PFSK-1 (cell line): ENCODE measurements around the gene SPOCD1.

Experiments used
- FOXP2 ChIP-seq: optimal IDR thresholded peaks from 2 replicates; pipeline ENCODE3; 2011; ENCODE audit warnings: borderline replicate concordance, control low read depth, inconsistent platforms; ENCODE audit not compliant: insufficient read depth; ENCODE audit errors: extremely low read length, extremely low read depth
- POLR2AphosphoS5 ChIP-seq: IDR thresholded peaks from 2 replicates; pipeline ENCODE4 v1.6.1; 2012; ENCODE audit warnings: low read depth, mild to moderate bottlenecking, control low read depth, low read length, moderate library complexity
- SIN3A ChIP-seq: IDR thresholded peaks from 2 replicates; pipeline ENCODE4 v1.6.1; 2012; ENCODE audit warnings: mild to moderate bottlenecking, low read length, moderate library complexity, borderline replicate concordance; ENCODE audit not compliant: insufficient read depth
- TAF1 ChIP-seq: IDR thresholded peaks from 2 replicates; pipeline ENCODE4 v1.6.1; 2012; ENCODE audit warnings: low read length, control low read depth, borderline replicate concordance; ENCODE audit not compliant: insufficient read depth
- TF ChIP-seq, protein P1 (sequence below), 2 experiments: IDR thresholded peaks; 2 replicates each; pipeline versions ENCODE4 v1.6.1 to v1.8.0; 2011 to 2012; ENCODE audit warnings: low read depth in 2 of 2, low read length in 2 of 2, control low read depth in 1 of 2, inconsistent platforms in 1 of 2, mild to moderate bottlenecking in 1 of 2, moderate library complexity in 1 of 2; ENCODE audit not compliant: insufficient read depth in 1 of 2

Gene SPOCD1

DNA sequence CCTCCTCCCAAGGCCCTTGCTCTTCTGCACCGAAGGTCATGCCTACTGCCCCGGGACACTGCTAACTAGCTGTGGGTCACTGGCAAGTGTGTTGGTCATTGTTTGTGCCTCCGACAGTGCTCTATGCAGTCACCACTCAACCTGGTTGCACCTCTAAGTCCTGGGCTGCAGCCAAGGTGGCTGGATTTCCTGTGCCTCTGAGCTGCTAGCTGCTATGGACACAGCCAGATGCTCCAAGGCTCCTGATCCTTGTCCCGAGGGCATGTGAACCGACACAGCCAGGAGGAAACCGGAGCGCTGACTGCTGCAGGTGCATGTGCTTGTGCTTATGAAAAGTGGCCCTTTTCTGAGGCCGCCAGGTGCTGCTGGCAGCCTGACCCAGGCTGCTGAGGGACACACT, 14.7 kb upstream of the SPOCD1 start:
- TF ChIP-seq FOXP2 (no peak), SIN3A (no peak), POLR2AphosphoS5 (no peak), TAF1 (no peak)
- TF ChIP-seq, protein P1, sequence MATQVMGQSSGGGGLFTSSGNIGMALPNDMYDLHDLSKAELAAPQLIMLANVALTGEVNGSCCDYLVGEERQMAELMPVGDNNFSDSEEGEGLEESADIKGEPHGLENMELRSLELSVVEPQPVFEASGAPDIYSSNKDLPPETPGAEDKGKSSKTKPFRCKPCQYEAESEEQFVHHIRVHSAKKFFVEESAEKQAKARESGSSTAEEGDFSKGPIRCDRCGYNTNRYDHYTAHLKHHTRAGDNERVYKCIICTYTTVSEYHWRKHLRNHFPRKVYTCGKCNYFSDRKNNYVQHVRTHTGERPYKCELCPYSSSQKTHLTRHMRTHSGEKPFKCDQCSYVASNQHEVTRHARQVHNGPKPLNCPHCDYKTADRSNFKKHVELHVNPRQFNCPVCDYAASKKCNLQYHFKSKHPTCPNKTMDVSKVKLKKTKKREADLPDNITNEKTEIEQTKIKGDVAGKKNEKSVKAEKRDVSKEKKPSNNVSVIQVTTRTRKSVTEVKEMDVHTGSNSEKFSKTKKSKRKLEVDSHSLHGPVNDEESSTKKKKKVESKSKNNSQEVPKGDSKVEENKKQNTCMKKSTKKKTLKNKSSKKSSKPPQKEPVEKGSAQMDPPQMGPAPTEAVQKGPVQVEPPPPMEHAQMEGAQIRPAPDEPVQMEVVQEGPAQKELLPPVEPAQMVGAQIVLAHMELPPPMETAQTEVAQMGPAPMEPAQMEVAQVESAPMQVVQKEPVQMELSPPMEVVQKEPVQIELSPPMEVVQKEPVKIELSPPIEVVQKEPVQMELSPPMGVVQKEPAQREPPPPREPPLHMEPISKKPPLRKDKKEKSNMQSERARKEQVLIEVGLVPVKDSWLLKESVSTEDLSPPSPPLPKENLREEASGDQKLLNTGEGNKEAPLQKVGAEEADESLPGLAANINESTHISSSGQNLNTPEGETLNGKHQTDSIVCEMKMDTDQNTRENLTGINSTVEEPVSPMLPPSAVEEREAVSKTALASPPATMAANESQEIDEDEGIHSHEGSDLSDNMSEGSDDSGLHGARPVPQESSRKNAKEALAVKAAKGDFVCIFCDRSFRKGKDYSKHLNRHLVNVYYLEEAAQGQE (IDR thresholded peaks at IDR 0.05; ENCODE audit: insufficient read depth in 1 of 2, low read depth in 2 of 2, low read length in 2 of 2): no peak

DNA sequence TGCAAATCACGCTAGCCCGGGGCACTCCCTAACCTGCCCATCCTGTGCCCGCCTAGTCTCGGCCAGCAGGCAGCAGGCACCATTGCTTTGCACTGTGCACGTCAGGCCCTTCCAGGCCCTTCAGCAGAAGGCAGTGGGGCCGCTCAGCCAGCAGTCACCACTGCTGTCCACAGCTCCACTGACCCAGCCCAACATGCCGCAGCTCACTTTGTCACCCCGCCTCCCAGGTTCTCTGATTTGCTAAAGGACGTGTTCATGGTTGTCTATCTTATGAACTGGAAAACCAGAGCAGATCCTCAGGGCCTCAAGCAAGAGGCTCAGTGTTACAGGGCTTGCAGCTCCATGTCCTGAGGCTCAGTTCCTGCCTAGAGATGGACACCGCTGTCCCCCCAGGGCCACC, 14.2 kb upstream of the SPOCD1 start:
- TF ChIP-seq, protein P1 (IDR thresholded peaks at IDR 0.05; ENCODE audit: insufficient read depth in 1 of 2, low read depth in 2 of 2, low read length in 2 of 2): no peak
- TF ChIP-seq TAF1: no peak
- no peak for TF ChIP-seq FOXP2
- no peak for TF ChIP-seq POLR2AphosphoS5

- TF ChIP-seq SIN3A (no peak), TAF1 (no peak), FOXP2 (no peak), POLR2AphosphoS5 (no peak)
- TF ChIP-seq, protein P1 (IDR thresholded peaks at IDR 0.05; ENCODE audit: insufficient read depth in 1 of 2, low read depth in 2 of 2, low read length in 2 of 2): no peak
These were observed 13.3 kb upstream of the SPOCD1 start for GRCh38 chr1:31828926-31829690.

GRCh38 chr1:31828341-31828740, 12.5 kb upstream of the SPOCD1 start:
- TF ChIP-seq FOXP2: no peak
- TF ChIP-seq TAF1: no peak
- TF ChIP-seq POLR2AphosphoS5: no peak

DNA sequence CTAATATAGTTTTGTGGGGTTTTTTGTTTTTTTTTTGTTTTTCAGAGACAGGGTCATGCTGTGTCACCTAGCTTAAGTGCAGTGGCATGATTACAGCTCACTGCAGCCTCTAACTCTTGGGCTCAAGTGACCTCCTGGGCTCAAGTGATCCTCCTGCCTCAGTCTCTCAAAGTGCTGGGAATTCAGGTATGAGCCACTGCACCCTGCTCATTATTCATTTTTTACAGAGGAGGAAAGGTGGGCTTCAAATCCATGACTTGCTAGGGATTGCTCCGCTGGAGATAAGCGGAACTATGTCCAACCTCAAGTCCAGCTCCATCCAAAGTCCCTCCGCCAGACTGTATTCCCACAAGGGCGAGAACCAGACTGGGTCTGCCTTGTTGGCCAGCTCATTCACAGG, 8.0 kb upstream of the SPOCD1 start:
- TF ChIP-seq SIN3A: no peak
- TF ChIP-seq, protein P1 (IDR thresholded peaks at IDR 0.05; ENCODE audit: insufficient read depth in 1 of 2, low read depth in 2 of 2, low read length in 2 of 2): no peak
- TF ChIP-seq FOXP2: no peak
- no peak for TF ChIP-seq POLR2AphosphoS5
- TF ChIP-seq TAF1: no peak

DNA sequence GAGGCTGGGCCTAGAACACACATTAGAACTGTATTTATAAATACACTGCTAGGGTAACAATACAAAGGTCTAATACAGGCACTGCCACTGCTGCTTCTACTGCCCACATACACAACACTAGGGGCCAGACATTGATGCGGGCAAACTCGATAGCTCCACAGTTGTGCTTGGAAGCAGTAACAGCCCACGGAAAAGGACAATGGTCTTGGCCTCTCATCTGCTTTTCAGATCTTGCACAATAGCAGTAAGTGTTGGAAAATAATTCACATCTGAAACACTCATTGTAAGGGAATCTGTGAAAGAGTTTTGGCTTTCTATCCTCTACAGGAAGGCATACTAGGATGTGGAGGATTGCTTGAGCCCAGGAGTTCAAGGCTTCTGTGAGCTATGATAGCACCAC, 6.9 kb upstream of the SPOCD1 start:
- TF ChIP-seq FOXP2: no peak
- no peak for TF ChIP-seq POLR2AphosphoS5
